Fibroblast of lung (primary cell): ENCODE measurements around the gene NHERF1. TPM values are rescaled to one million over a fixed set of nuclear protein-coding genes. Genes with fewer than 3 reads are reported as not detected.

Experiments used
- DNase-seq, 2 donors: peaks; one replicate each; pipeline versions ENCODE4 v3.0.0 to v3.0.0-alpha.2; 2010; ENCODE audit warnings: low read depth in 2 of 2
- H2AFZ ChIP-seq: 2 replicates; pipeline ENCODE4 v1.5.1; 2012; ENCODE audit warnings: low read length, control low read depth, inconsistent platforms
- H3K27ac ChIP-seq: 2 replicates; pipeline ENCODE4 v1.5.1; 2011; ENCODE audit warnings: low read length, control low read depth; ENCODE audit not compliant: insufficient read depth
- H3K27me3 ChIP-seq: 2 replicates; pipeline ENCODE4 v1.5.1; 2011; ENCODE audit warnings: mild to moderate bottlenecking, low read length; ENCODE audit not compliant: control insufficient read depth, insufficient read depth
- H3K36me3 ChIP-seq: 2 replicates; pipeline ENCODE4 v1.5.1; 2011; ENCODE audit warnings: low read length; ENCODE audit not compliant: control insufficient read depth, insufficient read depth
- H3K4me1 ChIP-seq: 2 replicates; pipeline ENCODE4 v1.5.1; 2011; ENCODE audit warnings: low read length; ENCODE audit not compliant: control insufficient read depth, insufficient read depth; ENCODE audit errors: extremely low read depth
- H3K4me2 ChIP-seq: 2 replicates; pipeline ENCODE4 v1.5.1; 2011; ENCODE audit warnings: low read length, control low read depth; ENCODE audit not compliant: insufficient read depth; ENCODE audit errors: extremely low read depth
- H3K4me3 ChIP-seq, 4 experiments: fragments of 200-600 bp in 1 of 4; sonication (generic) in 1 of 4; replicated peaks in 1 of 4; 2 replicates each; pipeline ENCODE4 v1.5.1; 2011 to 2016; ENCODE audit warnings: low read length in 4 of 4, low read depth in 3 of 4, mild to moderate bottlenecking in 3 of 4, control low read depth in 2 of 4, inconsistent platforms in 1 of 4, mixed read lengths in 1 of 4; ENCODE audit not compliant: insufficient read depth in 1 of 4; ENCODE audit errors: control extremely low read depth in 1 of 4
- H3K79me2 ChIP-seq: 2 replicates; pipeline ENCODE4 v1.5.1; 2012; ENCODE audit warnings: mild to moderate bottlenecking, low read length, inconsistent platforms; ENCODE audit not compliant: control insufficient read depth, insufficient read depth
- H3K9ac ChIP-seq: 2 replicates; pipeline ENCODE4 v1.5.1; 2011; ENCODE audit warnings: mild to moderate bottlenecking, low read length, control low read depth; ENCODE audit not compliant: insufficient read depth
- H3K9me3 ChIP-seq: 2 replicates; pipeline ENCODE4 v1.5.1; 2012; ENCODE audit warnings: low read depth, low read length; ENCODE audit not compliant: control insufficient read depth, insufficient read depth
- H4K20me1 ChIP-seq: 2 replicates; pipeline ENCODE4 v1.5.1; 2011; ENCODE audit warnings: low read length; ENCODE audit not compliant: control insufficient read depth, insufficient read depth; ENCODE audit errors: extremely low read depth
- CTCF ChIP-seq, 2 donors: IDR thresholded peaks in 1 of 2; conservative IDR thresholded peaks in 1 of 2; 1 replicate in 1 of 2; 2 replicates in 1 of 2; pipeline ENCODE4 v1.5.1; 2011 to 2012; ENCODE audit warnings: low read length in 2 of 2, control low read depth in 1 of 2, inconsistent platforms in 1 of 2, low read depth in 1 of 2, mild to moderate bottlenecking in 1 of 2
- EZH2 ChIP-seq: IDR thresholded peaks from 2 replicates; pipeline ENCODE4 v1.5.1; 2012; ENCODE audit warnings: low read length, control low read depth, mild to moderate bottlenecking; ENCODE audit errors: missing control alignments
- polyA plus RNA-seq, 2 donors: library from polyadenylated mRNA; depleted of rRNA in 1 of 2; stranded (reverse) in 1 of 2; unstranded in 1 of 2; fragments of >200 nt; gene quantifications; 2 replicates each; pipeline ENCODE4 v1.2.1, GENCODE V29; 2011 to 2012; ENCODE audit warnings: missing spikeins in 1 of 2
- total RNA-seq: library from RNA; depleted of rRNA; stranded (reverse); fragments of >200 nt; gene quantifications from 2 replicates; pipeline ENCODE4 v1.2.1, GENCODE V29; 2014

The NHERF1 gene
- total and polyA plus RNA-seq, 2 donors (not counting 1 experiment from before 2014, with no cell fraction given) = 10.2 to 13.9 TPM

- no peaks in the 10 kb centered on the region for H4K20me1 ChIP-seq
- TF ChIP-seq CTCF (conservative IDR thresholded peaks at IDR 0.05 in 1 of 2, IDR thresholded peaks at IDR 0.05 in 1 of 2; ENCODE audit: low read depth in 1 of 2, low read length in 2 of 2) (no peak), EZH2 (no peak)
- no peak overlapping the region for H2AFZ ChIP-seq
- no peaks in the 10 kb centered on the region for H3K36me3 ChIP-seq
- H3K79me2 ChIP-seq = no peaks in the 10 kb centered on the region
- H3K9ac ChIP-seq = no peak overlapping the region
- no peak overlapping the region for H3K27ac ChIP-seq
- no peak overlapping the region for H3K4me2 ChIP-seq
- no peaks in the 10 kb centered on the region for H3K4me1 ChIP-seq
- H3K4me3 ChIP-seq = no peak overlapping the region
- no peaks in the 10 kb centered on the region for H3K27me3 ChIP-seq
- peak in 1 of 2 donors; percentile 33 for DNase-seq
- no peaks in the 10 kb centered on the region for H3K9me3 ChIP-seq
Observed at GRCh38 chr17:74715144-74715543, 33.3 kb upstream of the NHERF1 start.

DNA sequence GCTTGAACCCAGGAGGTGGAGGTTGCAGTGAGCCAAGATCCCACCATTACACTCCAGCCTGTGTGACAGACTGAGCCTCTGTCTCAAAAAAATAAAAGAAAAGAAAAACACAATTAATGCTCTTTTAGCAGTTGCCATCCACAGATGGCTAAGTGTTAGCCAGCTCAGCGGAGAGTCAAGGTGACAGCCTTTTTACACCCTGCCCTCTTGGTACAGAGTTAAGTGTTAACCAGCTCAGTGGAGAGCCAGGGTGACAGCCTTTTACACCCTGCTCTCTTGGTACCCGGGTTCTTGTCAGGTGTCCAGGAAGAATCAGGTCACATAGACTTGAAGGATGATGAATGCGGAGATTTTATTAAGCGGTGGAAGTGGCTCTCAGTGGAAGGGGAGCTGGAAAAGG lies 27.9 kb upstream of the NHERF1 start:
- no peak overlapping the region for H3K27ac ChIP-seq

DNA sequence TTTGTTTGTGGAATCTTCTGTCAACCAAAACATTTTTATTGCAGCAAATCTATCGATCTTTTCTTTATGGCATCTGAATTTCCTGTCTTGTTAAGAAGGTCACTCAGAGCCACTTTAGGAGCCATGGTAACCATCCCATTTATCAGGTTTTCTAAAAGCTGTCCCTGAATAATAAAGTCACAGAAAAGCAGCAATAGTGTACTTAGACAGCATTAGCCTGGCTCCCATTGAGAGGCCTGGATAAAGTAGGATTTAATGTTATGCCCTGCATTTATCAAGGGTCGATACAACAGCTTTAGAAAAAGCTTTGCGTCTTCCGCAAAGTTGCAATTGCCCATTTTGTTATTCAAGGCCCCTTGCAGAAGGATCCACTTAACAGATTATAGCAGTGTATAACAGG lies 25.6 kb upstream of the NHERF1 start:
- H3K36me3 ChIP-seq = no peaks in the 10 kb centered on the region
- no peaks in the 10 kb centered on the region for H3K9me3 ChIP-seq
- H3K79me2 ChIP-seq = no peaks in the 10 kb centered on the region
- H3K4me3 ChIP-seq = no peak overlapping the region
- H2AFZ ChIP-seq = no peak overlapping the region
- no peaks in the 10 kb centered on the region for H3K4me1 ChIP-seq
- no peak overlapping the region for H3K27ac ChIP-seq
- no peak overlapping the region for H3K4me2 ChIP-seq
- no peaks in the 10 kb centered on the region for H3K27me3 ChIP-seq
- no peak overlapping the region for H3K9ac ChIP-seq
- no peak for DNase-seq
- H4K20me1 ChIP-seq = no peaks in the 10 kb centered on the region
- no peak for TF ChIP-seq EZH2
- no peak for TF ChIP-seq CTCF (conservative IDR thresholded peaks at IDR 0.05 in 1 of 2, IDR thresholded peaks at IDR 0.05 in 1 of 2; ENCODE audit: low read depth in 1 of 2, low read length in 2 of 2)

More for the DNA sequence above, 27.9 kb upstream of the NHERF1 start:
- H3K9ac ChIP-seq = no peak overlapping the region
- no peak for TF ChIP-seq CTCF (conservative IDR thresholded peaks at IDR 0.05 in 1 of 2, IDR thresholded peaks at IDR 0.05 in 1 of 2; ENCODE audit: low read depth in 1 of 2, low read length in 2 of 2)
- H2AFZ ChIP-seq = no peak overlapping the region
- DNase-seq = no peak
- H3K4me2 ChIP-seq = no peak overlapping the region
- H3K4me3 ChIP-seq = no peak overlapping the region
- no peaks in the 10 kb centered on the region for H4K20me1 ChIP-seq
- H3K9me3 ChIP-seq = no peaks in the 10 kb centered on the region
- H3K4me1 ChIP-seq = no peaks in the 10 kb centered on the region
- no peaks in the 10 kb centered on the region for H3K36me3 ChIP-seq
- no peaks in the 10 kb centered on the region for H3K27me3 ChIP-seq
- no peaks in the 10 kb centered on the region for H3K79me2 ChIP-seq
